Nucleus accumbens (tissue), 56 donors: ENCODE results near the gene DCBLD2.
"Not testable (repeated sequence)": the region's sequence is repeated elsewhere in the genome, so short reads cannot be mapped to it uniquely, and the experiment has no call there.

Experiments used
- DNase-seq, 56 donors: peaks; one replicate each; lab custom pipeline; 2025; lab: John Stamatoyannopoulos, UW

DCBLD2 gene

GRCh38 chr3:98839846-98840245 lies 61.6 kb downstream of the DCBLD2 start:
- DNase-seq: no peak

DNA sequence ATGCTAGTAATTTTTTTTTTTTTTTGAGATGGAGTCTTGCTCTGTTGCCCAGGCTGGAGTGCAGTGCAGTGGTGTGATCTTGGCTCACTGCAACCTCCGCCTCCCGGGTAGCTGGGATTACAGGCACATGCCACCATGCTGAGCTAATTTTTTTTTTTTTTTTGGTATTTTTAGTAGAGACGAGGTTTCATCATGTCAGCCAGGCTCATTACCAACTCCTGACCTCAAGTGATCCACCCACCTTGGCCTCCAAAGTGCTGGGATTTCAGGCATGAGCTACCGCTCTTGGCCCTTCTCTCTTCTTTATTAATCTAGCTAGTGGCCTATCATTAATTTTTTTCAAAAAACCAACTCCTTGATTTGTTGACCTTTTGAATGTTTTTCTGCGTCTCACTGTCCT lies 70.4 kb downstream of the DCBLD2 start:
- DNase-seq: not testable (repeated sequence)

- no peak for DNase-seq
Observed at GRCh38 chr3:98829246-98829832, 72.2 kb downstream of the DCBLD2 start.

DNA sequence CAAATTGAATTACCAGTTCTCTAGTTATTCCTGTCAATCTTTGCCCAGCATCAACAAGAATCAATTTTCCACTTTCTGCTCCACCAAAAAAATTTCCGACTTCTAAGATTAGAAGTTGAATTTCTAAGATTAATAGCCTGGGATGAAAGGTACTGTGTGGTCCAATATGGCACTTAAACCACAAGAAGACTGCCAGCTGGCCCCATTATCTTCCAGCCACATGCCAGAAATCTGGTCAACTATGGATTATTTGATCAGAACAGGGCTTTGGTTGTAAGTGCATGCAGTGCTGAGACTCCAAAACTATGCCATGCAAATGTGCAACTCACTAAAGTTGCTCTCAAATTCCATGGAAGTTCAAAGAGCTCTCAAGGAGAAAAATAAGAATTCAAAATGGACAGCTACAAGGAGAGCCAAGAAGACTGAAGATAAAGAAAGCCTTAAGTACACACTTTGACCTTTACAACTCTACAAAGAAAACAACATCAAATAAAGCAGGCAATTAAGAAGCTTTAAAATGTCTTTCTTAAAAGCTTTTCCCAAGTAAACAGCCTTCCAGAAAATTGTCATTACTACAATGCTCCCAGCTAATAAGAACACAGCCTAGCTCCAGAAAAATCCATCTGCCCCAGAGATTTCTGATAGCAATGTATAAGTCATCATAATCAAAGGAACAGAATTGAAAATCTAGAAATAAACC lies 74.1 kb downstream of the DCBLD2 start:
- no peak for DNase-seq

DNA sequence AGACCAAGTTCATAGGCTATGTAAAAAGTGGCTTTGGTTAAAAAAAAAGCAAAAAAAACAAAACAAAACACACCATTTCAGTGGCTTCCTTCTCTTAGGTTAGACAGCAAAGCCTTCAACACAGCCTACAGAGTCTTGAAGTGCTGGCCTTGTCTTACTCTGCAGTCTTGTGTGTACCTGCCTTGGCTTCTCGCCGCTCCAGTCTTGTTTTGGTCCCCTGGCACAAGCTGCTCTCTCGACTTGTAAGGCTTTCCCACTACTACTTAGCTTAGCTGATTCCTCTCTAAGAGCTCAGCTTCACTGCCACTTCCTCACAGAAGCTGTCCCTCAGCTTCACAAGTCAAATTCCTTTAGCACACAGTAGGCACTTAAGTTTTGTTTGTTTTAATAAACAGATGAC lies 75.4 kb downstream of the DCBLD2 start:
- no peak for DNase-seq

DNA sequence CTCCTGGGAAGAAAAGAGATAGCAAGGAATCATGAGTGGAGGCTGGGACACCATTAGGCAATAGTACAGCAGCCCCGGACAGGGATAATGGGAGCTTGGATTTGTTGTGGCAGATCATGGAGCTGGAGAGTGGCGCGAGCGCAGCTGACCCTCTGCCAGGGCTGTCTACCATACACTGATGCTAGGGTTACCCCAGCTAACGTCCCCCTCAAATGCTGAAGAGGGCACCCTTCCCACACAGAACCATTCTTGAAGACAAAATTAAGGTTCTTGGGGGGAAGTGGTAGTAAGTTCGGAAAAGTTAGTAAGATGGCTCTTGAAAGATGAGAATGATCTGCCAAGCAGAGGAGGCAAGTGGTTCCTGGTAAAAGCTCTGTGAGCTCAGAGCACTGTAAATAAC lies 77.2 kb downstream of the DCBLD2 start:
- no peak for DNase-seq

DNA sequence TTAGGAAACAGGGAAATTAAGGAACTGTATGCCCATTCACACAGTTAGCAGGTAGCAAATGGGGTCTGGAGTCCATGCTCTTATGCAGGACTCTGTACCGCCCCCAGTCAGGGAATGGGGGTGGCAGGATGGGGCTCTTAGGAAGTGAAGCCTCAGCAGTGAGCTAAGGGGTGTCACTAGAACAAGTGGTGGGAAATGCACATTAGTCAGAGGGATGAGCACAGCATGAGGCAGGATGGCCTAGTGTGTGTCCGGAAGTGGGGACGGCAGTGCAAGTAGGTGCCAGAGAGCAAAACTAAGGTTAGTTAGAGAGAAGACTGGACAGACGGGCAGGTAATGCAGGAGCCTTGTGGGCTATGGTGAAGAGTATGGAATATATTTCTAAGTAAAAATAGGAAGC lies 77.7 kb downstream of the DCBLD2 start:
- DNase-seq: no peak

DNA sequence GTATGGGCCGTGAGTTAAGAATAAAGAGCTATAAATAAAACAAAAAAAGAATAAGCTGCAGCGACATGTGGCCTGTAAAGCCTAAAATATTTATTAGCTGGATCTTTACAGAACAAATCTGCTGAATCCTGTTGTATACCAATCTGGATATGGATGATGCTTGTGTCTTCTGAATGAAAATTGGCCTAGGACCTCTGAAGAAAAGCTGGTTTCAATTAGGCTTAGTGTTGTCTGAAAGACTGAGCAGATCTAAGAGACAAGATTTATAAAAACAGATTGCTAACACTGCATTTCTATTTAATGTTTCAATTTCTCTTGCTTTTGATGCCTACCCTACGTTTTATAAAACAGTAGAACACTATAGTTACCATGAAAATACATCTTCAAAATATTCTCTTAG lies 80.4 kb downstream of the DCBLD2 start:
- no peak for DNase-seq

DNA sequence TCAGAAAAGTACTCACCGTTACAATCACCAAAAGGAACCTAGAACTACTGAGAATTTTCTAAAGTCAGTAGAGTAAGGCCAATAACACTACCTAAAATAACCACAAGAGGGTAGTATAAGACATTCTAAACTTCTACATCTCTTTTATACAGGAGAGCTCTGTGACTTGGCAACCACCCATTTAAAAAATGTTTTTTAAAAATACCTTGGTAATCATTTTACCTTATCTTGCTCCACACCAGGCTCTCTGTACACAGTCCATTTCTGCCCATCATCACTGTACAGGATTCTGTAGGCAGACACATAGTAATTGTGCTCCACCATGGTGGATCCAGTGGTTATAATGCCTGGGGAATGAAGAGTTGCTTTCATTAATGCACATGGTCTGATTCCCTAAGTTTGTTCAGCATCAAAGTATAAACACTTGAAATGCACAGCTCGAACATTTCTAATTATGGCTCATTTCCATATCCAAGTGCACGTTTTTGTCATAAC lies 83.9 kb downstream of the DCBLD2 start:
- DNase-seq: no peak

DNA sequence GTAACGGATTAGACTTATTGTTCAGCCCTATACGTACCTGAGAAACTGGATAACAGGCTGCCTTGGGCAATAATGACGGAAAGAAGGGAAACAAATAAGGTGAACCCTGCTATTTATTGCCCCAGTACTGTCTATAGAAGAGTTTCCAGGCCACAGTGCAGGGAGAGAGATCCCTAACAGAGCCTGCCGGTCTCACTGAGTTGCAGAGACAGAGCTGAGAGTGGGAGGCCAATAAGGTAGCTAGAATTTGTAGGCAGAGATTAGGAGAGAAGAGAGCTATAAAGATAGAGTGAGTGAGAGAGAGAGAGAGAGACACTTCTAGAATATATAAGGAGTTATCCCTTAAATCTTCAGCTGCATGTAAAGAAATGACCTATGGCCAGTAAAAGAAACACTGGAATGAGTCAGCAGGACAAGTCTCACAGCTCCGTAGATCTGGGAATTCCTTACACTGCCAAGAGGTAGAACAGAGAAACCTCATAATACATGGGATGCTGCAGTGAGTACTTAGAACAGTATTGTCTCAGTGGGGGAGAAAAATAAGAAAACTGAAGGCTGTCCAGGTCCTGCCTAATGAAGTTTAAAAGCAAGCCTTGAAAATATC lies 86.6 kb downstream of the DCBLD2 start:
- DNase-seq: no peak

GRCh38 chr3:98812851-98813374 lies 88.6 kb downstream of the DCBLD2 start:
- DNase-seq: no peak

DNA sequence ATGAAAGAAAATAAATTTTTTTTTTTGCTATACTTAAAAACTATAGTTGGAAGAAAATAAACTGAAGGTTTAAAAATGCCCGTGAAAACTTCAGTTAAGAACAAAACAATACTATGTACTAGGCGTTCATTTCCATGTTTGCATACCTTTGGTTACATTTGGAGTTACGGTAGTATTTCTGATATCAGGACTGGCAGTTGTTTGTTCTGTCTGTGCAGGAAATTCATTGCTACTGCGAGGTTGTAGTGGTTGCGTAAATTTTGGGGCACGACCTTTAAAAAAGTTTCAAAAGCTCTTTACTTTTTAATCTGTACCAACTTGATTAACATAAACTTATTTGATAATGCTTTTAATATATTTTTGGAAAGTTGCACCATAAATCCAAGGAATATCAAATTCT lies 90.4 kb downstream of the DCBLD2 start:
- DNase-seq: no peak

GRCh38 chr3:98809557-98809956 lies 91.9 kb downstream of the DCBLD2 start:
- DNase-seq: no peak

DNA sequence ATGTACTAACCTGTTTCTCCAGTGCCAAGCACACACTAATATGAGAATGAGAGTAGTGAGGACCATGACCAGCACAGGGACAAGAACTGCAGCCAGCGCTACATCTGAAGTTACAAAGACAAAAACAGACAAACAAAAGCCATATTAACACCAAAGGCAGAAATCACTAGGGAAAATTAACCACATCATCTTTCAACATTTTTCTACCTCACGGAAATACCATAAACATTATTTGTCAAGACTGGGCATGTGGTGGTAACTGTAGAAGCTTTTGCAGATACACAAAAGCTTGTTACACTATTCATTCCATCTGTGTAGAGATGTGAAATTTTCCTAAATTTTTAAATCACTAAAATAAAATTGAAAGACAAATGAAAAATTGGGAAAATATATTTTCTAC lies 93.4 kb downstream of the DCBLD2 start:
- no peak for DNase-seq

DNA sequence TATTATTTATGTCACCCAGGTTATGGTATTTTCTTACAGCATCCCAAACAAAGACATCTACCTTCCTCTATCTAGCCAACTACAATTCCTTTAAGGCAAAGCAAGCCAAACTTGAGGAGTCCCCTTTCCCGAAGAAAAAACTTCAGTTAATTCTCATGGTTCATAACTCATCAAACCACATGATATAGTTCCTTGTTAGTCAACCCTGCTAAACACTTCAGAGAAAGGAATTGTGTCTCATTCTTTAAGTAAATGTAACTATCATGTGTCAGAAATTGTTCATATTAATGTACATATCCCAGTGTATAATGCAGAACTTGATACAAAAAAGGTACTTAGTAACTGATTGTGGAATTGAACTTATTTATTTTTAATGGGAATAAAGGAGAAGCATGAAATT lies 93.9 kb downstream of the DCBLD2 start:
- no peak for DNase-seq

DNA sequence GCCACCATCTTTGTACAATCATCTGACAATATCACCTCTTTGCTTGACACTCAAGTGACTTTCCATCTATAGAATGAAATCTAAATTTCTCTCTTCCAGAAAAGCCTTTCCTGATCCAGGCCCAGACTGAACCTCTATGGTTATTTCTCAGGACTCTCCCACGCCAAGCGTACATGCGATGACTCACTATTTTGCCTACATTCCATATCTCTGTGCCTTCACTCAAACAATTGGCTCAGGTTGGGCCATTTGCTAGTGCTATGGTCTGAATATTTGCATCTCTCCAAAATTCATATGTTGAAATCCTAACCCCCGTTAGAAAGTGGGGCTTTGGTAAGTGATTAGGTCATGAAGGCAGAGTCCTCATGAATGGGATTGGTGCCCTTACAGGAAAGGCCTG lies 94.5 kb downstream of the DCBLD2 start:
- DNase-seq: no peak

DNA sequence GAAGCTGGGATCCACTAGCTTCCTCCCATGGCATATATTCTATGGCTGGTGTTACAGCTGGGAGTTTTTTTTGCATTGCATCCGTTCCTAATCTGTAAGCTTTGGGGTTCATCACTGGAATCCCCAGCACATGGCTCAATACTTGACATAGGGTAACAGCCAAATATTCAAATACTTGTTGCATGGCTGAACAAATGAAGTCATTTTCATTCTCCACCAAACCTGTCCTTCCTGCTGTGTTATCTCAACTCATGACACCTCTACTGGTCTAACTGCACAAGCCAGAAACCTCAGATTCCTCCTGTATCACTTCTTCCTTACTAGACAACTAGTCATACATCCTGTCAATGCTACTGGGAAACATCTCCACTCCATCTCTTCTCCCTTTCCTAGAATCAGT lies 95.0 kb downstream of the DCBLD2 start:
- DNase-seq: no peak

GRCh38 chr3:98805571-98805970 lies 95.9 kb downstream of the DCBLD2 start:
- DNase-seq: no peak

DNA sequence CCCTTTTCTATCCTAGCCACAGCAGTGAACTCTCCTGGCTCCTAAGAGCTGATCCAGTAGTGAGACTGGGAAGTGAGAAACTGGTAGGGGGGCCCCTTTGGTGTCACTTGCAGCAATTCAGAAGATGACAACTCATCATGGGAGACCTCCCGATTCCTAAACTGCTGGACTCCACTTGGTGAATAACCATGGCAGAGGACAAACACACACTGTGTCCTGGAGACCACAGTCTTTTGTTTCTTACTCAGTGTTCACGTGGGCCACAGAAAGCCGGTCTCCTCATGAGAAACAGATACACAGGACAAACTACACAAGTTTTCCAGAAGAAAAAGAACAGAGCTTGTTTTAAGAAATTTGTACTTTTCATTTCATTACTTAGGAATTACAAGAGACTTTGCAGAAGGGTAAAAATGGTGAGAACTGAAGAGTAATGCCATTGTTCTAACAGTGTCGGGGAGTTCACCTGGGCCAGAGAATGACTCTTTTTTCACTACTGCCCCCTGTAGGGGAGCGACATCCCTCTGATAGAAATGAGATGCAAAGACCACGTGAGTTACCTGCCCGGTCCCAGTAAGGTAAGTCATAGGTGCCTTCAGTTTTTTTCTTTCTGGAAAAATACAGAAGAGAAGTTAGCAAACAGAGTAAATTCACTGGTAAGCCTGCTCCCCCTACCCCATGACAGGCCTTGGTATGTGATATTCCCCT lies 100.3 kb downstream of the DCBLD2 start:
- DNase-seq: no peak

DNA sequence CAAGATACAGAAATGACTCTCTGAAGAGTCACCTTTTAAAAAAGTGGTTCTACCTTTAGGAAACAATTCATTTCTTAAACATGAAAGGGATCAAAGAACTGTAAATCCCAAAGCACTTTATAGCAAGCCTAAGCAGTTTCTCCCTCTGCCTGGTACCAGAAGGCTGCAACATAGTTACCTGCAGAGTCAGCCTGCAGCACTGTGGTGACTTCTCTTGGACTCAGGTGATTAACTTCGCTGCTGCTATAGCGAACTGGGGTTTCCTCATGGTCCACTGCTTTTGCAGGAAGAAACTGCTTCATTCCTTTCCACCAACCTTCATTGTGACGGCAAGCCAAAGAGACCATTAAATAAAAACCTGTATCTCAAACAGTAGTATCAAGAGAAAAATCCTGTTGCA lies 101.1 kb downstream of the DCBLD2 start:
- no peak for DNase-seq

- no peak for DNase-seq
Observed at GRCh38 chr3:98799479-98799878, 102.0 kb downstream of the DCBLD2 start.
